ENCODE measurements around the gene DYSF.
A peak's percentile ranks its signal among the peaks of the same experiment; 100 is the strongest.

Gene DYSF

GRCh38 chr2:71417300-71418202 lies 35.8 kb upstream of the DYSF start:
- no peak for TF ChIP-seq CTCF (conservative IDR thresholded peaks at IDR 0.05; ENCODE audit: low read depth, low read length)
- no peaks in the 10 kb centered on the region for H4K20me1 ChIP-seq (ENCODE audit: insufficient read depth)
- H3K4me3 ChIP-seq (IDR thresholded peaks at IDR 0.05; ENCODE audit: insufficient read depth, low read depth, low read length), result no peak overlapping the region
- H3K27me3 ChIP-seq (ENCODE audit: insufficient read depth, low read depth), result no peaks in the 10 kb centered on the region
- H3K9ac ChIP-seq, result no peak overlapping the region; the same call in 1 of the 2 replicates
- peaks cover 5% of the 10 kb centered on the region; the same call in 1 of the 2 replicates for H3K79me2 ChIP-seq (ENCODE audit: insufficient read depth, low read depth)
- H2AFZ ChIP-seq (ENCODE audit: low read depth), result no peak overlapping the region
- H3K36me3 ChIP-seq (ENCODE audit: insufficient read depth), result no peaks in the 10 kb centered on the region
- peak overlapping the region; percentile 51; the same call in 1 of the 2 replicates for H3K4me2 ChIP-seq
- H3K4me1 ChIP-seq (ENCODE audit: low read depth, poor library complexity, severe bottlenecking), result peaks cover 8% of the 10 kb centered on the region
- H3K27ac ChIP-seq, result peak overlapping the region; percentile 47

DNA sequence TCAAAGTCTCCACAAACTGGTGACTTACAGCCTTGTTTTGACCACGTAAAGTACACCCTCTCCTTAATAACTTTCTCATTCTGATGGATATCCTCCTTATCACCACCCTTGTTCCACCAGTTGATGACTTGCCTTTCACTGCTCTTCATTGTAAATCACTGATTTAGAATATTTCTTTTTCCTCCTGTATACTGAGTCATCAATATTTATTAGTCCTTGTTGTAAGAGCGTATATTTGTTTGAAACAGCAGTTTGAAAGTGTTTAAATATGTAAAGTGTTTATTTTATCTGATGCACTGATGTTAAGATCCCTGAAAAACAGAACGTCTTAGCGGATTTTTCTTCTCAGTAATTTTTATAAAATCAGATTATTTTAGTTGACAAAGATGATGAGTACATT lies 34.2 kb upstream of the DYSF start:
- Histone ChIP-seq H3K4me1 (ENCODE audit: low read depth, poor library complexity, severe bottlenecking) (peaks cover 8% of the 10 kb centered on the region), H3K4me2 (no peak overlapping the region), H2AFZ (ENCODE audit: low read depth) (no peak overlapping the region), H3K36me3 (ENCODE audit: insufficient read depth) (no peaks in the 10 kb centered on the region), H4K20me1 (ENCODE audit: insufficient read depth) (no peaks in the 10 kb centered on the region), H3K27ac (no peak overlapping the region), H3K27me3 (ENCODE audit: insufficient read depth, low read depth) (no peaks in the 10 kb centered on the region), H3K4me3 (IDR thresholded peaks at IDR 0.05; ENCODE audit: insufficient read depth, low read depth, low read length) (no peak overlapping the region), H3K9ac (no peak overlapping the region), H3K79me2 (ENCODE audit: insufficient read depth, low read depth) (peaks cover 5% of the 10 kb centered on the region; the same call in 1 of the 2 replicates)
- no peak for TF ChIP-seq CTCF (conservative IDR thresholded peaks at IDR 0.05; ENCODE audit: low read depth, low read length)

DNA sequence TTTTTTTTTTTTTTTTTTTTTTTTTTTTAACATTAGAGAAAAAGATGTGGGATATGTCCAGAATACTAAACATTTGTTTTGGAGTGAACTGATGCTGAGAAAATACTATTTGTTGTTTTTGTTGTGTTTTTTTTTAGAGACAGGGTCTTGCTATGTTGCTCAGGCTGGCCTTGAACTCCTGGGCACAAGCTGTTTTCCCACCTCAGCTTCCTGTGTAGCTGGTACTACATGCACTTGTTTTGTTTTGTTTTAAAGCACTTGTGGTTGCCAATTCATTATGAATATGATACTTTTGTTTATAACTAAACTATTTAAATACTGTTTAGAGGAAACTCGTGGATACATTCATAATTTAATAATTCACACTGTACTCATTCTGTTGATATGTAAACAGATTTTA lies 33.4 kb upstream of the DYSF start:
- no peak for TF ChIP-seq CTCF (conservative IDR thresholded peaks at IDR 0.05; ENCODE audit: low read depth, low read length)
- H4K20me1 ChIP-seq (ENCODE audit: insufficient read depth), result no peaks in the 10 kb centered on the region
- H3K9ac ChIP-seq, result no peak overlapping the region
- H2AFZ ChIP-seq (ENCODE audit: low read depth), result no peak overlapping the region
- no peak overlapping the region for H3K27ac ChIP-seq
- H3K79me2 ChIP-seq (ENCODE audit: insufficient read depth, low read depth), result peaks cover 5% of the 10 kb centered on the region; the same call in 1 of the 2 replicates
- H3K4me2 ChIP-seq, result no peak overlapping the region
- peaks cover 8% of the 10 kb centered on the region for H3K4me1 ChIP-seq (ENCODE audit: low read depth, poor library complexity, severe bottlenecking)
- H3K36me3 ChIP-seq (ENCODE audit: insufficient read depth), result no peaks in the 10 kb centered on the region
- H3K4me3 ChIP-seq (IDR thresholded peaks at IDR 0.05; ENCODE audit: insufficient read depth, low read depth, low read length), result no peak overlapping the region
- H3K27me3 ChIP-seq (ENCODE audit: insufficient read depth, low read depth), result no peaks in the 10 kb centered on the region

DNA sequence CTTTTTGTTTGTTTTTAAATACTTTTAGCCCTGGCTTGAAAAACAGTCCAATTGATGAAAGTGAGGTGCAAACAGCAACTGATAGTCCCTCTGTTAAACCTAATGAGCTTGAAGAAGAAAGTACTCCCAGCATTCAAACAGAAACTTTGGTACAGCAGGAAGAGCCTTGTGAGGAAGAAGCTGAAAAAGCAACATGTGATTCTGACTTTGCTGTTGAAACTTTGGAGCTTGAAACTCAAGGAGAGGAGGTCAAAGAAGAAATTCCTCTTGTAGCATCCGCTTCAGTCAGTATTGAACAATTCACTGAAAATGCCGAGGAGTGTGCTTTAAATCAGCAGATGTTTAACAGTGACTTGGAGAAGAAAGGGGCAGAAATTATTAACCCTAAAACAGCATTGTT lies 30.6 kb upstream of the DYSF start:
- H3K4me3 ChIP-seq (IDR thresholded peaks at IDR 0.05; ENCODE audit: insufficient read depth, low read depth, low read length), result no peak overlapping the region
- H3K4me2 ChIP-seq, result no peak overlapping the region
- peaks cover 8% of the 10 kb centered on the region for H3K4me1 ChIP-seq (ENCODE audit: low read depth, poor library complexity, severe bottlenecking)
- H4K20me1 ChIP-seq (ENCODE audit: insufficient read depth), result no peaks in the 10 kb centered on the region
- H3K36me3 ChIP-seq (ENCODE audit: insufficient read depth), result no peaks in the 10 kb centered on the region; the same call in 1 of the 2 replicates
- TF ChIP-seq CTCF (conservative IDR thresholded peaks at IDR 0.05; ENCODE audit: low read depth, low read length), result no peak
- H3K27me3 ChIP-seq (ENCODE audit: insufficient read depth, low read depth), result no peaks in the 10 kb centered on the region
- H3K27ac ChIP-seq, result no peak overlapping the region
- peaks cover 5% of the 10 kb centered on the region; the same call in 1 of the 2 replicates for H3K79me2 ChIP-seq (ENCODE audit: insufficient read depth, low read depth)
- no peak overlapping the region for H3K9ac ChIP-seq
- no peak overlapping the region for H2AFZ ChIP-seq (ENCODE audit: low read depth)
